ENCODE data around the gene ABCD1.
"Not testable (repeated sequence)": the region's sequence is repeated elsewhere in the genome, so short reads cannot be mapped to it uniquely, and the experiment has no call there.

DNA sequence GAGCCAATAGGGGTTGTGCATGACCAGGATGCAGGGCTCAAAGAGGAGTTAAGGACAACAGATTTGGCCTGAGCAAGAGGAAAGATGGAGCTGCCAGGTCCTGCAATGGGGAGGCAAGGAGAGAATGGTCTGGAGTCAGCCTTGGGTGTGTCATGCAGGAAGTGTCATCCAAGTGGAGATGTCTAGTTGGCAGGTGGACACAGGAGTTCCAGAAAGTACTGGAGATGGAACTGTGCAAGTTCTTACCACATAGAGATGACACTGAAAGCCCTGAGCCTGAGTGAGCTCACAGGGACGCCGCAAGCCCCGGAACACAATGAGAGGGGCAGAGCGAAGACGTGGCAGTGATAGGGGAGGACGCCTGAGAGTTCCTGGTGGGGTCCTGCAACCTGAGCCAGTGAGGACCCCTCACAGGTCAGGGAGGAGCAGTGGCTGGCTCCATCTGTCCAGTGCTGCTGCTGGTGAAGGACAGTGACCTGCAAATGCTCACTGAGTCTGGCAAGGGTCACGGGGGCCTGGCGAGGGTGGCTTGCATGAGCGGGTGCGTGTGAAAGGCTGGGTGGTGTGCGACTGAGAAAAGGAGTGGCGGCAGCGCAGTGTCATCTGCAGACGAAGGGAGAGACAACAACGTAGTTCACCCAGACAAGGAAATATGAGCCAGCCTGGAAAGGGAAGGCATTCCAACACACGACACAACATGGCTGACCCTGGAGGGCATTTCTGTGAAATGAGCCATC lies 27.5 kb upstream of the ABCD1 start:
- not testable (repeated sequence) for TF ChIP-seq FOXJ3 (CRISPR knock-in tag; IDR thresholded peaks at IDR 0.05; ENCODE audit: borderline replicate concordance); TP53 (CRISPR knock-in tag; IDR thresholded peaks at IDR 0.05); FOXP1 (CRISPR knock-in tag; IDR thresholded peaks at IDR 0.05; ENCODE audit: borderline replicate concordance); CREM (CRISPR knock-in tag; IDR thresholded peaks at IDR 0.05); MAX (CRISPR knock-in tag; IDR thresholded peaks at IDR 0.05); CBFB (CRISPR knock-in tag; IDR thresholded peaks at IDR 0.05; ENCODE audit: low read depth); ETV6 (CRISPR knock-in tag; IDR thresholded peaks at IDR 0.05); ZNF423 (CRISPR knock-in tag; IDR thresholded peaks at IDR 0.05); JAZF1 (CRISPR knock-in tag; IDR thresholded peaks at IDR 0.05); ZNF138 (CRISPR knock-in tag; conservative IDR thresholded peaks at IDR 0.05)
- TF ChIP-seq, protein P1, sequence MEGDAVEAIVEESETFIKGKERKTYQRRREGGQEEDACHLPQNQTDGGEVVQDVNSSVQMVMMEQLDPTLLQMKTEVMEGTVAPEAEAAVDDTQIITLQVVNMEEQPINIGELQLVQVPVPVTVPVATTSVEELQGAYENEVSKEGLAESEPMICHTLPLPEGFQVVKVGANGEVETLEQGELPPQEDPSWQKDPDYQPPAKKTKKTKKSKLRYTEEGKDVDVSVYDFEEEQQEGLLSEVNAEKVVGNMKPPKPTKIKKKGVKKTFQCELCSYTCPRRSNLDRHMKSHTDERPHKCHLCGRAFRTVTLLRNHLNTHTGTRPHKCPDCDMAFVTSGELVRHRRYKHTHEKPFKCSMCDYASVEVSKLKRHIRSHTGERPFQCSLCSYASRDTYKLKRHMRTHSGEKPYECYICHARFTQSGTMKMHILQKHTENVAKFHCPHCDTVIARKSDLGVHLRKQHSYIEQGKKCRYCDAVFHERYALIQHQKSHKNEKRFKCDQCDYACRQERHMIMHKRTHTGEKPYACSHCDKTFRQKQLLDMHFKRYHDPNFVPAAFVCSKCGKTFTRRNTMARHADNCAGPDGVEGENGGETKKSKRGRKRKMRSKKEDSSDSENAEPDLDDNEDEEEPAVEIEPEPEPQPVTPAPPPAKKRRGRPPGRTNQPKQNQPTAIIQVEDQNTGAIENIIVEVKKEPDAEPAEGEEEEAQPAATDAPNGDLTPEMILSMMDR (IDR thresholded peaks at IDR 0.05), result not testable (repeated sequence)
